WTC11 (cell line): ENCODE measurements around the gene SOCS1. TPM values are rescaled to one million over a fixed set of nuclear protein-coding genes. Genes with fewer than 3 reads are reported as not detected.

Experiments used
- ATAC-seq: fragments of 200-7000 bp; cut with Tn5 transposase; 2 replicates; pipeline ENCODE4 v1.10.0; 2021; ENCODE audit warnings: mild to moderate bottlenecking, moderate library complexity
- CTCF ChIA-PET: fragments of 300-600 bp; sonication (Branson Sonifier 250); formaldehyde crosslinking; loops from one replicate; lab custom pipeline; 2021; ENCODE audit warnings: antibody characterized with exemption; lab: Charles Lee
- POLR2A ChIA-PET: fragments of 350-600 bp; sonication (Branson Sonifier 250); formaldehyde crosslinking; loops from one replicate; lab custom pipeline; 2021; ENCODE audit warnings: antibody characterized with exemption; lab: Charles Lee
- DNase-seq: peaks from one replicate; pipeline ENCODE4 v3.0.0; 2021; ENCODE audit warnings: low spot score
- H3K27ac Mint-ChIP-seq: 2 replicates; pipeline ENCODE4 v1.8.0; 2021; ENCODE audit warnings: mixed read lengths
- H3K27me3 Mint-ChIP-seq: 2 replicates; pipeline ENCODE4 v1.8.0; 2021; ENCODE audit warnings: low read depth, mild to moderate bottlenecking, moderate library complexity, mixed read lengths
- H3K36me3 Mint-ChIP-seq: 2 replicates; pipeline ENCODE4 v1.8.0; 2021; ENCODE audit warnings: mixed read lengths
- H3K4me1 Mint-ChIP-seq: 2 replicates; pipeline ENCODE4 v1.8.0; 2022; ENCODE audit warnings: mixed read lengths
- H3K4me3 Mint-ChIP-seq: 2 replicates; pipeline ENCODE4 v1.8.0; 2021; ENCODE audit warnings: mild to moderate bottlenecking, moderate library complexity, mixed read lengths
- H3K9me3 Mint-ChIP-seq: 2 replicates; pipeline ENCODE4 v1.8.0; 2021; ENCODE audit warnings: mixed read lengths
- ESRRA ChIP-seq: sonication (generic); formaldehyde crosslinking; IDR thresholded peaks from 2 replicates; pipeline ENCODE4 v1.8.1; 2022; ENCODE audit warnings: mild to moderate bottlenecking, missing genetic modification reagents, borderline replicate concordance
- NR2C2 ChIP-seq: sonication (generic); formaldehyde crosslinking; IDR thresholded peaks from 2 replicates; pipeline ENCODE4 v1.8.0; 2022; ENCODE audit warnings: mild to moderate bottlenecking, missing genetic modification reagents
- TEAD1 ChIP-seq: sonication (generic); formaldehyde crosslinking; IDR thresholded peaks from 2 replicates; pipeline ENCODE4 v1.8.0; 2022; ENCODE audit warnings: mild to moderate bottlenecking, missing genetic modification reagents
- ZNF121 ChIP-seq: sonication (generic); formaldehyde crosslinking; IDR thresholded peaks from 2 replicates; pipeline ENCODE4 v1.8.0; 2023; ENCODE audit warnings: missing genetic modification reagents
- ZNF317 ChIP-seq: sonication (generic); formaldehyde crosslinking; IDR thresholded peaks from 2 replicates; pipeline ENCODE4 v1.8.1; 2023; ENCODE audit warnings: low read depth, mild to moderate bottlenecking, moderate library complexity, missing genetic modification reagents, borderline replicate concordance
- total RNA-seq: library from RNA; stranded (reverse); gene quantifications from 3 replicates; pipeline ENCODE4 v1.2.3, GENCODE V29; 2021
- TF ChIP-seq, protein P1 (sequence below): sonication (generic); formaldehyde crosslinking; IDR thresholded peaks from 2 replicates; pipeline ENCODE4 v1.8.0; 2022; ENCODE audit warnings: mild to moderate bottlenecking, missing genetic modification reagents
- TF ChIP-seq, protein P2 (sequence below): sonication (generic); formaldehyde crosslinking; IDR thresholded peaks from 2 replicates; pipeline ENCODE4 v1.8.0; 2023; ENCODE audit warnings: missing genetic modification reagents
- TF ChIP-seq, protein P3 (sequence below): sonication (generic); formaldehyde crosslinking; IDR thresholded peaks from 2 replicates; pipeline ENCODE4 v1.8.0; 2022; ENCODE audit warnings: mild to moderate bottlenecking, missing genetic modification reagents
- TF ChIP-seq, protein P4 (sequence below): sonication (generic); formaldehyde crosslinking; IDR thresholded peaks from 2 replicates; pipeline ENCODE4 v1.8.0; 2022; ENCODE audit warnings: mild to moderate bottlenecking, missing genetic modification reagents
- TF ChIP-seq, protein P5 (sequence below): sonication (generic); formaldehyde crosslinking; IDR thresholded peaks from 2 replicates; pipeline ENCODE4 v1.8.1; 2022; ENCODE audit warnings: missing genetic modification reagents, borderline replicate concordance

SOCS1 gene
- total RNA-seq, 1 experiment from 2014 or later = 62.3 TPM

DNA sequence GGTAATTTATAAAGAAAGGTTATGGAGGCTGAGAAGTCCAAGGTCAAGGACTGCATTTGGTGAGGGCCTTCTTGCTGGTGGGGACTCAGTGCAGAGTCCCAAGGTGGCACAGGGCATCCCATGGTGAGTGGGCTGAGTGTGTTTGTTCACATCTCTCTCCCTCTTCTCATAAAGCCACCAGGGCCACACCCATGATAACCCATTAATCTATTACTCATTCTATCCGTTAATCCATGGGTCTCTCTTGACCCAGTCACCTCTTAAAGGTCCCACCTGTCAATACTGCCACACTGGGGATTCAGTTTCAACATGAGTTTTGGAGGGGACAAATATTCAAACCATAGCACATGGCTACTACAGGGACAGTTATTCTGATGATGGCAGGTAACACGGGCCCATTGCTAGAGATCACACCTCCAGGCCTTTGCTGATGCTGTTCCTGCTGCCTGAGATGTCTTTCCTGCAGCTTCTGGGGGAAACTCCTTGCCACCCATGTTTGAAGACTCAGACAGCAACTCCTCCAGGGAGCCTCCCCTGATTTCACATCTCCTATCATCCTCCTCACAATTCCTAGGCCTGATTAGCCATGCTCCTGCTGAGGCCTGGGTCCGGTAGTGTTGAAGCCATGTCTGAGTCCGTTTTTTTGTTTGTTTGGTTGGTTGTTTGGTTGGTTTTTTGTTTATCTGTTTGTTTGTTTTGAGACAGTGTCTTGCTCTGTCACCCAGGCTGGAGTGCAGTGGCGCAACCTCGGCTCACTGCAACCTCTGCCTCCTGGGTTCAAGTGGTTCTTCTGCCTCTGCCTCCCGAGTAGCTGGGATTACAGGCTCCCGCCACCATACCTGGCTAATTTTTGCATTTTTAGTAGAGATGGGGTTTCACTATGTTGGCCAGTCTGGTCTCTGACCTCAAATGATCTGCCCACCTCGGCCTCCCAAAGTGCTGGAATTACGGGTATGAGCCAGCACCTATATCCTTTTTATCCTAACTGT lies 16.1 kb downstream of the SOCS1 start:
- DNase-seq = no peak
- H3K27me3 Mint-ChIP-seq = no peaks in the 10 kb centered on the region; the same call in 1 of the 2 replicates
- CTCF ChIA-PET = interaction anchor here (0.6 kb wide), 2 partner anchors 148 to 258 kb away, joined by 3 read pairs; no protein-coding TSS in a partner anchor

DNA sequence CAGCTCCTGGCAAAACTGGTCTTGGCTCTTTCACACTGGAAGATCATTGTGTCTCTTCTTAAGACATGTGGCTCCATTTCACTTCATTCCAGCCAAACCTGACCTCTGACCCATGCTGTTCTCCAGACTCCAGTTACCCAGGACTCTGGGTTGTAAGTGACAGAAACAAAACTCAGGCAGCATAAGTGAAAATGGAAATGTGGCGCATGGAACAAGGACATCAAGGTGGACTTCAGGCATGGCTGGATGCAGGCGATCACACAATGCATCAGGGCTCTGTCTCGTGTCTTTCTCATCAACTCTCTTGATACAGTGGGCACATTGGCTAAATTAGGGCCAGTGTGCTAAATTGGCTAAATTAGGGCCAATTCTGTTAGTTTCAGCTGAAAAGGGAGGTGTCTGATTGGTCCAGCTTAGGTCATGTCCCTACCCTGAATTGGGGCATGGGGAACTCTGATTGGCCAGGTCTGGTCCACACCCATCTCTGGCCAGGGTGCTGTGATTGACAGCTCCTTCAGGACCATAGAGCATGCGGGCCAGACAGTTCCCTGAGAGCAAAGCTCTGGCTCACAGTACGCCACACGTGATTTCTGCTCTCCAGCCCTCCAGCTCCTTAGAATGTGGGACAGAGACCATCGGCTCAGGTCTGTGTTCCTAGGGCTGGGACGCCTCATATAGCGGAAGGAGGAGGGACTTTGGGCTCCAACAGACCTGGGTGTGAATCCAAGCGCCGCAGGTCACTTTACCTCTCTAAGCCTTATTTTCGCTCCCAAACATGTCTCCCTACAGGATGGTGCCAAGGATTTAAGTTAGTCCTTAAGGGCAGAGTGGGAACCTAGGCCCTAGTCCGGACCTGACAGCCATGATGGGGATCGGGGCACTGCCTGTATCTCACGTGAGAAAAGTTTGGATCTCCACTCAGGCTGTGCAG lies 17.5 kb downstream of the SOCS1 start:
- no peak overlapping the region for H3K4me3 Mint-ChIP-seq
- ChIA-PET POLR2A (interaction anchor here (0.5 to 0.7 kb wide), 3 partner anchors 18 to 158 kb away, joined by 3 to 4 read pairs (median 4); partner anchors contain the start of gene SOCS1), CTCF (interaction anchor here (1.0 kb wide), 2 partner anchors 17 to 78 kb away, joined by 4 to 6 read pairs; partner anchors contain the start of gene SOCS1)
- ATAC-seq (peak; percentile 82), DNase-seq (no peak)
- no peaks in the 10 kb centered on the region for H3K36me3 Mint-ChIP-seq
- H3K9me3 Mint-ChIP-seq = peaks cover 5% of the 10 kb centered on the region
- no peaks in the 10 kb centered on the region; the same call in 1 of the 2 replicates for H3K27me3 Mint-ChIP-seq
- H3K4me1 Mint-ChIP-seq = peaks cover 5% of the 10 kb centered on the region
- H3K27ac Mint-ChIP-seq = no peak overlapping the region
- no peak for TF ChIP-seq NR2C2 (CRISPR knock-in tag)
- TF ChIP-seq, protein P1, sequence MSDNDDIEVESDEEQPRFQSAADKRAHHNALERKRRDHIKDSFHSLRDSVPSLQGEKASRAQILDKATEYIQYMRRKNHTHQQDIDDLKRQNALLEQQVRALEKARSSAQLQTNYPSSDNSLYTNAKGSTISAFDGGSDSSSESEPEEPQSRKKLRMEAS = no peak
- TF ChIP-seq, protein P2, sequence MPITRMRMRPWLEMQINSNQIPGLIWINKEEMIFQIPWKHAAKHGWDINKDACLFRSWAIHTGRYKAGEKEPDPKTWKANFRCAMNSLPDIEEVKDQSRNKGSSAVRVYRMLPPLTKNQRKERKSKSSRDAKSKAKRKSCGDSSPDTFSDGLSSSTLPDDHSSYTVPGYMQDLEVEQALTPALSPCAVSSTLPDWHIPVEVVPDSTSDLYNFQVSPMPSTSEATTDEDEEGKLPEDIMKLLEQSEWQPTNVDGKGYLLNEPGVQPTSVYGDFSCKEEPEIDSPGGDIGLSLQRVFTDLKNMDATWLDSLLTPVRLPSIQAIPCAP (CRISPR knock-in tag) = no peak
- TF ChIP-seq TEAD1 = no peak

More for the DNA sequence above, 16.1 kb downstream of the SOCS1 start:
- peaks cover 5% of the 10 kb centered on the region for H3K9me3 Mint-ChIP-seq
- peaks cover 5% of the 10 kb centered on the region for H3K4me1 Mint-ChIP-seq
- POLR2A ChIA-PET = interaction anchor here (0.5 to 0.7 kb wide), 2 partner anchors 16 kb away, joined by 3 to 4 read pairs; no protein-coding TSS in a partner anchor
- H3K36me3 Mint-ChIP-seq = no peaks in the 10 kb centered on the region
- no peak overlapping the region for H3K4me3 Mint-ChIP-seq
- TF ChIP-seq ESRRA (CRISPR knock-in tag) = no peak
- no peak for TF ChIP-seq ZNF317 (CRISPR knock-in tag)
- peak; percentile 14; the same call in 1 of the 2 replicates for TF ChIP-seq ZNF121
- no peak for ATAC-seq
- H3K27ac Mint-ChIP-seq = 0 out of 2 replicates have a peak overlapping the region, but pooled peaks have one; percentile 8

DNA sequence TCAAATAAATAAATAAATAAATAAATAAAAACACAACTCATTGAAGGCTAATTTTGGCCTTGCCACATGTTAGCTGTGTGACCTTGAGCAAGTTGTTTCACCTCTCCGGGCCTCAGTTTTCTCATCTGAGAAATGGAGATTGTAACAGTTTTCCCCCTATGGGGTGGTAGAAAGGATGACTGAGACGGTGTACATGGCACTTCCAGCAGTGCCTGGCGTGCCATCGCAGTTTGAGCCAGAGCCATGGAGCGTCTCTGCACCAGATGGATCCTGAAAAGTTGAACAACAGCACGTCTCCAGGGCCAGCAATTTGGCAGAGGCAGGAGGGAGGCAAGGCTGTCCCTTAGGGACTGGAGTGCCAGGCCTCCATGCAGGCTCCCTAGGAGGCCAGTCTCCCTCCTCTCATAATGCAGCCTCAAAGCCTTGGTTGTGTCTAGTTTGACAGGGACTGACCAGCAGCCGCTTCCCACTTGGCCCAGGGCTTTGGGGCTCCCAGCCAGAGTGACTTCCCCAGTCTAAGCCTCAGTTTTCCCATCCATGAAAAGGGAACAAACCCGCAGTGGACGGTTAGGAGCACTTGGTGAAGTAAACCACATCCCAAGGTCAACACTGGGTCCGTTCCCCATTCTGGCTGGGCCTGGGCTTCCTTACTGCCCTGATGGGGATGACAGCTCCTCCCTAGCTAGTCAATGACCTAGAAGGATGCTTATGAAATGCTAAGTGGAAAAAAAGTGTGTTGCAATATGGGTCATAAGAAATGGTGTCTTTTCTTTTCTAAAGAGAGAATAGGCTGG lies 19.3 kb downstream of the SOCS1 start:
- Mint-ChIP-seq H3K36me3 (no peaks in the 10 kb centered on the region), H3K27ac (no peak overlapping the region), H3K4me1 (peaks cover 9% of the 10 kb centered on the region), H3K4me3 (no peak overlapping the region), H3K27me3 (no peaks in the 10 kb centered on the region; the same call in 1 of the 2 replicates), H3K9me3 (peaks cover 5% of the 10 kb centered on the region)
- ATAC-seq = no peak
- ChIA-PET CTCF (interaction anchor here (0.8 kb wide), 1 partner anchor 265 kb away, joined by 3 read pairs; no protein-coding TSS in a partner anchor), POLR2A (interaction anchor here (0.7 kb wide), 1 partner anchor 327 kb away, joined by 3 read pairs; no protein-coding TSS in a partner anchor)
- TF ChIP-seq, protein P3, sequence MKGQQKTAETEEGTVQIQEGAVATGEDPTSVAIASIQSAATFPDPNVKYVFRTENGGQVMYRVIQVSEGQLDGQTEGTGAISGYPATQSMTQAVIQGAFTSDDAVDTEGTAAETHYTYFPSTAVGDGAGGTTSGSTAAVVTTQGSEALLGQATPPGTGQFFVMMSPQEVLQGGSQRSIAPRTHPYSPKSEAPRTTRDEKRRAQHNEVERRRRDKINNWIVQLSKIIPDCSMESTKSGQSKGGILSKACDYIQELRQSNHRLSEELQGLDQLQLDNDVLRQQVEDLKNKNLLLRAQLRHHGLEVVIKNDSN (CRISPR knock-in tag) = no peak
- TF ChIP-seq, protein P4, sequence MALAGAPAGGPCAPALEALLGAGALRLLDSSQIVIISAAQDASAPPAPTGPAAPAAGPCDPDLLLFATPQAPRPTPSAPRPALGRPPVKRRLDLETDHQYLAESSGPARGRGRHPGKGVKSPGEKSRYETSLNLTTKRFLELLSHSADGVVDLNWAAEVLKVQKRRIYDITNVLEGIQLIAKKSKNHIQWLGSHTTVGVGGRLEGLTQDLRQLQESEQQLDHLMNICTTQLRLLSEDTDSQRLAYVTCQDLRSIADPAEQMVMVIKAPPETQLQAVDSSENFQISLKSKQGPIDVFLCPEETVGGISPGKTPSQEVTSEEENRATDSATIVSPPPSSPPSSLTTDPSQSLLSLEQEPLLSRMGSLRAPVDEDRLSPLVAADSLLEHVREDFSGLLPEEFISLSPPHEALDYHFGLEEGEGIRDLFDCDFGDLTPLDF = no peak
- TF ChIP-seq, protein P5, sequence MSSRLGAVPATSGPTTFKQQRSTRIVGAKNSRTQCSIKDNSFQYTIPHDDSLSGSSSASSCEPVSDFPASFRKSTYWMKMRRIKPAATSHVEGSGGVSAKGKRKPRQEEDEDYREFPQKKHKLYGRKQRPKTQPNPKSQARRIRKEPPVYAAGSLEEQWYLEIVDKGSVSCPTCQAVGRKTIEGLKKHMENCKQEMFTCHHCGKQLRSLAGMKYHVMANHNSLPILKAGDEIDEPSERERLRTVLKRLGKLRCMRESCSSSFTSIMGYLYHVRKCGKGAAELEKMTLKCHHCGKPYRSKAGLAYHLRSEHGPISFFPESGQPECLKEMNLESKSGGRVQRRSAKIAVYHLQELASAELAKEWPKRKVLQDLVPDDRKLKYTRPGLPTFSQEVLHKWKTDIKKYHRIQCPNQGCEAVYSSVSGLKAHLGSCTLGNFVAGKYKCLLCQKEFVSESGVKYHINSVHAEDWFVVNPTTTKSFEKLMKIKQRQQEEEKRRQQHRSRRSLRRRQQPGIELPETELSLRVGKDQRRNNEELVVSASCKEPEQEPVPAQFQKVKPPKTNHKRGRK = no peak
- DNase-seq = no peak
